ENCODE data around the gene WTAP. TPM values are rescaled to one million over a fixed set of nuclear protein-coding genes. Genes with fewer than 3 reads are reported as not detected.
A peak's percentile ranks its signal among the peaks of the same experiment; 100 is the strongest.

The WTAP gene
- 86.9 and 88.3 TPM in 2 replicates for total RNA-seq

- no peak for TF ChIP-seq CTCF (IDR thresholded peaks at IDR 0.05; ENCODE audit: insufficient read depth, low read length, poor library complexity, severe bottlenecking)
- Histone ChIP-seq H3K4me3 (ENCODE audit: low read depth, low read length) (peak within 1 kb of the TSS; percentile 95), H3K36me3 (ENCODE audit: control insufficient read depth, insufficient read depth, low read length) (no peaks in the 10 kb centered on the region), H3K27me3 (ENCODE audit: control insufficient read depth, insufficient read depth, low read length) (no peaks in the 10 kb centered on the region)
- peak; percentile 77 for DNase-seq (ENCODE audit: low read depth)
Observed at GRCh38 chr6:159726918-159727716, at the start of gene WTAP. TSS of gene WTAP (plus strand) at chr6:159727506. CDS start at chr6:159736266, 8,760 bp downstream.

GRCh38 chr6:159677506-159678165, 49.7 kb upstream of the WTAP start:
- H3K27me3 ChIP-seq (ENCODE audit: control insufficient read depth, insufficient read depth, low read length), result no peaks in the 10 kb centered on the region
- H3K4me3 ChIP-seq (ENCODE audit: low read depth, low read length), result no peak overlapping the region
- H3K36me3 ChIP-seq (ENCODE audit: control insufficient read depth, insufficient read depth, low read length), result peaks cover 1% of the 10 kb centered on the region
- TF ChIP-seq CTCF (IDR thresholded peaks at IDR 0.05; ENCODE audit: insufficient read depth, low read length, poor library complexity, severe bottlenecking), result no peak
- DNase-seq (ENCODE audit: low read depth), result no peak

- no peaks in the 10 kb centered on the region for H3K27me3 ChIP-seq (ENCODE audit: control insufficient read depth, insufficient read depth, low read length)
- no peak for TF ChIP-seq CTCF (IDR thresholded peaks at IDR 0.05; ENCODE audit: insufficient read depth, low read length, poor library complexity, severe bottlenecking)
- no peak for DNase-seq (ENCODE audit: low read depth)
- no peak overlapping the region for H3K4me3 ChIP-seq (ENCODE audit: low read depth, low read length)
- peaks cover 1% of the 10 kb centered on the region for H3K36me3 ChIP-seq (ENCODE audit: control insufficient read depth, insufficient read depth, low read length)
Observed at GRCh38 chr6:159678574-159678973, 48.7 kb upstream of the WTAP start.

GRCh38 chr6:159679091-159680077, 47.9 kb upstream of the WTAP start:
- Histone ChIP-seq H3K36me3 (ENCODE audit: control insufficient read depth, insufficient read depth, low read length) (peaks cover 1% of the 10 kb centered on the region), H3K27me3 (ENCODE audit: control insufficient read depth, insufficient read depth, low read length) (no peaks in the 10 kb centered on the region), H3K4me3 (ENCODE audit: low read depth, low read length) (no peak overlapping the region)
- no peak for TF ChIP-seq CTCF (IDR thresholded peaks at IDR 0.05; ENCODE audit: insufficient read depth, low read length, poor library complexity, severe bottlenecking)
- DNase-seq (ENCODE audit: low read depth), result no peak

- Histone ChIP-seq H3K27me3 (ENCODE audit: control insufficient read depth, insufficient read depth, low read length) (no peaks in the 10 kb centered on the region), H3K36me3 (ENCODE audit: control insufficient read depth, insufficient read depth, low read length) (peaks cover 1% of the 10 kb centered on the region), H3K4me3 (ENCODE audit: low read depth, low read length) (no peak overlapping the region)
- DNase-seq (ENCODE audit: low read depth), result no peak
- no peak for TF ChIP-seq CTCF (IDR thresholded peaks at IDR 0.05; ENCODE audit: insufficient read depth, low read length, poor library complexity, severe bottlenecking)
Observed at GRCh38 chr6:159680104-159680503, 47.2 kb upstream of the WTAP start.
